Activated B cell treated with CpG ODN at 0.5 μM for 24 hours (primary cell): ENCODE results near the gene TRMT6. TPM values are rescaled to one million over a fixed set of nuclear protein-coding genes. Genes with fewer than 3 reads are reported as not detected.

ENCODE experiments used
- ATAC-seq: fragments of 200-7000 bp; cut with Tn5 transposase; one replicate; pipeline ENCODE4 v1.10.0; 2021; ENCODE audit warnings: low read depth, mild to moderate bottlenecking, moderate library complexity
- CTCF ChIA-PET: fragments of 350-600 bp; sonication (Branson Sonifier 250); formaldehyde crosslinking; loops from one replicate; lab custom pipeline; 2021; ENCODE audit warnings: antibody characterized with exemption; lab: Charles Lee
- POLR2A ChIA-PET: fragments of 350-600 bp; sonication (Branson Sonifier 250); formaldehyde crosslinking; loops from one replicate; lab custom pipeline; 2021; ENCODE audit warnings: antibody characterized with exemption; lab: Charles Lee
- DNase-seq: peaks from one replicate; pipeline ENCODE4 v3.0.0; 2022
- H3K27ac Mint-ChIP-seq: one replicate; pipeline ENCODE4 v1.8.0; 2020; ENCODE audit warnings: mixed read lengths
- H3K27me3 Mint-ChIP-seq: one replicate; pipeline ENCODE4 v1.8.0; 2021; ENCODE audit warnings: mixed read lengths
- H3K36me3 Mint-ChIP-seq: one replicate; pipeline ENCODE4 v1.8.0; 2021; ENCODE audit warnings: low read depth, mixed read lengths
- H3K4me1 Mint-ChIP-seq: one replicate; pipeline ENCODE4 v1.8.0; 2021; ENCODE audit warnings: mixed read lengths
- H3K4me3 Mint-ChIP-seq: one replicate; pipeline ENCODE4 v1.8.0; 2020; ENCODE audit warnings: mild to moderate bottlenecking, mixed read lengths
- H3K9me3 Mint-ChIP-seq: one replicate; pipeline ENCODE4 v1.8.0; 2020; ENCODE audit warnings: mixed read lengths
- intact Hi-C: fragments of 100-400 bp; cut with micrococcal nuclease; formaldehyde crosslinking; loops from one replicate; pipeline ENCODE4 v1.15.1; 2024
- total RNA-seq: library from RNA; stranded (reverse); gene quantifications from 2 replicates; pipeline ENCODE4 v1.2.3, GENCODE V29; 2022
- TF ChIP-seq, protein P1 (sequence below): fragments of 200-600 bp; IDR thresholded peaks from one replicate; pipeline ENCODE4 v1.8.0; 2022; ENCODE audit warnings: antibody characterized with exemption, mild to moderate bottlenecking

TRMT6 gene
- total RNA-seq, 1 donor from 2014 or later = 25.5 TPM

GRCh38 chr20:5919626-5920544 is 30.4 kb downstream of the TRMT6 start:
- DNase-seq (no peak), ATAC-seq (no peak)
- H3K9me3 Mint-ChIP-seq = no peaks in the 10 kb centered on the region
- peaks cover 17% of the 10 kb centered on the region for H3K27me3 Mint-ChIP-seq
- TF ChIP-seq, protein P1, sequence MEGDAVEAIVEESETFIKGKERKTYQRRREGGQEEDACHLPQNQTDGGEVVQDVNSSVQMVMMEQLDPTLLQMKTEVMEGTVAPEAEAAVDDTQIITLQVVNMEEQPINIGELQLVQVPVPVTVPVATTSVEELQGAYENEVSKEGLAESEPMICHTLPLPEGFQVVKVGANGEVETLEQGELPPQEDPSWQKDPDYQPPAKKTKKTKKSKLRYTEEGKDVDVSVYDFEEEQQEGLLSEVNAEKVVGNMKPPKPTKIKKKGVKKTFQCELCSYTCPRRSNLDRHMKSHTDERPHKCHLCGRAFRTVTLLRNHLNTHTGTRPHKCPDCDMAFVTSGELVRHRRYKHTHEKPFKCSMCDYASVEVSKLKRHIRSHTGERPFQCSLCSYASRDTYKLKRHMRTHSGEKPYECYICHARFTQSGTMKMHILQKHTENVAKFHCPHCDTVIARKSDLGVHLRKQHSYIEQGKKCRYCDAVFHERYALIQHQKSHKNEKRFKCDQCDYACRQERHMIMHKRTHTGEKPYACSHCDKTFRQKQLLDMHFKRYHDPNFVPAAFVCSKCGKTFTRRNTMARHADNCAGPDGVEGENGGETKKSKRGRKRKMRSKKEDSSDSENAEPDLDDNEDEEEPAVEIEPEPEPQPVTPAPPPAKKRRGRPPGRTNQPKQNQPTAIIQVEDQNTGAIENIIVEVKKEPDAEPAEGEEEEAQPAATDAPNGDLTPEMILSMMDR = no peak
- no peak overlapping the region for H3K27ac Mint-ChIP-seq
- H3K4me3 Mint-ChIP-seq = no peak overlapping the region
- POLR2A ChIA-PET = no interaction called here
- H3K36me3 Mint-ChIP-seq = no peaks in the 10 kb centered on the region
- CTCF ChIA-PET = no interaction called here
- intact Hi-C loops = no loop called here
- no peaks in the 10 kb centered on the region for H3K4me1 Mint-ChIP-seq

DNA sequence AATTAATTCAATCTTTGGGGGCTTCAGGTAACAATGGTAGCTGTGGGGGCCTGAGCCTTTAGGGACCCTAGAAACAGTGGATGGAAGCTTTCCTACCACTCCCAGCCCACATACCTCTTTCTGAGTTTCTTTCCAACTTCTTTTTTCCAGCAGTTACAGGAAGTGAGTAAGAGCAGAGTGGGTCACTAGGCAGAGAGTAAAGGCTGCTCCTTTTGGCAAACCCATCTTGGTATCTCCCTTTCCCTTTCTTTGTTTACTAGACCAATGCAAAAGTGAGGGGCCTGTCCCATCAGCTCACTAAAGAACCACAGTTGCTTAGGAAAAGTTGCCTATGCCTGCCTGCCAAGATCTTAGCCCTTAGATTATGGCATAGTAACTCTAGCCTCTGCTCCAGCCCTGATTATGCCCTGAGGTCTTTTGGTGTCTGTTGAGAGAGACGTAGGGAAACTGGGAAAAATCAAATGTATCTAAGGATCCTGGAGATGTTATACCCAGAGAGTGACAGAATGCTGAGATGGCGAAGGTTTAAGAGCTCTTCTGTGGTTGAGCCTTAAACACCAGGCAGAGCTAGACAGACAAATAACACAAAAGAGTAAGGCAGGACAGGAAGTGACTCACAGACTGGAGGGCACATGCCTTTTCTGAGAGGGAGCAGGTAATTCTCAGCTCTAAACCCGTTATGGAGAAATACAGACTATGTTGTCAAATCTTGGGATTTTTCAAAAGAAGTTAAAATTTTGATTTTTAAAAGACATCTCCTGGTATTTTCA is 31.3 kb downstream of the TRMT6 start:
- Mint-ChIP-seq H3K36me3 (no peaks in the 10 kb centered on the region), H3K27ac (no peak overlapping the region), H3K9me3 (no peaks in the 10 kb centered on the region), H3K4me1 (no peaks in the 10 kb centered on the region), H3K4me3 (no peak overlapping the region), H3K27me3 (peaks cover 22% of the 10 kb centered on the region)
- no peak for ATAC-seq
- intact Hi-C loops = no loop called here
- POLR2A ChIA-PET = no interaction called here
- CTCF ChIA-PET = no interaction called here
- no peak for DNase-seq
- TF ChIP-seq, protein P1 = no peak

GRCh38 chr20:5914859-5915258 is 35.5 kb downstream of the TRMT6 start:
- no peak overlapping the region for H3K4me3 Mint-ChIP-seq
- peaks cover 43% of the 10 kb centered on the region for H3K27me3 Mint-ChIP-seq
- DNase-seq (no peak), ATAC-seq (no peak)
- no peak overlapping the region for H3K27ac Mint-ChIP-seq
- ChIA-PET CTCF (no interaction called here), POLR2A (no interaction called here)
- no peaks in the 10 kb centered on the region for H3K9me3 Mint-ChIP-seq
- intact Hi-C loops = no loop called here
- H3K36me3 Mint-ChIP-seq = no peaks in the 10 kb centered on the region
- H3K4me1 Mint-ChIP-seq = peaks cover 11% of the 10 kb centered on the region
- TF ChIP-seq, protein P1 = no peak

GRCh38 chr20:5913166-5913565 is 37.2 kb downstream of the TRMT6 start:
- POLR2A ChIA-PET = no interaction called here

More at GRCh38 chr20:5913166-5913565, 37.2 kb downstream of the TRMT6 start:
- DNase-seq = no peak
- Mint-ChIP-seq H3K4me1 (peaks cover 11% of the 10 kb centered on the region), H3K9me3 (no peaks in the 10 kb centered on the region), H3K27ac (no peak overlapping the region), H3K27me3 (peaks cover 45% of the 10 kb centered on the region), H3K4me3 (no peak overlapping the region), H3K36me3 (no peaks in the 10 kb centered on the region)
- TF ChIP-seq, protein P1 = no peak
- intact Hi-C loops = no loop called here
- no peak for ATAC-seq
- CTCF ChIA-PET = no interaction called here
